ENCODE data around the gene TCEAL9.
"Not testable (repeated sequence)": the region's sequence is repeated elsewhere in the genome, so short reads cannot be mapped to it uniquely, and the experiment has no call there.

The TCEAL9 gene

GRCh38 chrX:103356130-103356798 is at the start of gene TCEAL9:
TCEAL9 (plus strand) TSS chrX:103356506; CDS start chrX:103357685, 1,179 bp downstream.
- H3K27ac Mint-ChIP-seq = peak within 1 kb of the TSS; percentile 82
- DNase-seq (peak; percentile 8), ATAC-seq (no peak)
- H3K4me3 Mint-ChIP-seq = peak within 1 kb of the TSS; percentile 89
- no peaks in the 10 kb centered on the region for H3K36me3 Mint-ChIP-seq (ENCODE audit: low read depth)
- H3K4me1 Mint-ChIP-seq = peaks cover 12% of the 10 kb centered on the region
- H3K9me3 Mint-ChIP-seq = no peaks in the 10 kb centered on the region
- no peaks in the 10 kb centered on the region for H3K27me3 Mint-ChIP-seq

GRCh38 chrX:103309860-103310554 is 46.3 kb upstream of the TCEAL9 start:
- H3K4me3 Mint-ChIP-seq = peak overlapping the region; percentile 49
- DNase-seq = peak; percentile 2

GRCh38 chrX:103310555-103311398 is 45.5 kb upstream of the TCEAL9 start, which contains the start of gene BEX2:
BEX2 (minus strand) TSS chrX:103310990; CDS start chrX:103309976, 1,014 bp downstream.
- DNase-seq (peak; percentile 79), ATAC-seq (peak; percentile 98)
- H3K4me1 Mint-ChIP-seq = peaks cover 9% of the 10 kb centered on the region
- peak within 1 kb of the TSS; percentile 69 for H3K27ac Mint-ChIP-seq
- peak within 1 kb of the TSS; percentile 75 for H3K4me3 Mint-ChIP-seq
- H3K27me3 Mint-ChIP-seq = no peaks in the 10 kb centered on the region
- H3K36me3 Mint-ChIP-seq (ENCODE audit: low read depth) = no peaks in the 10 kb centered on the region
- peaks cover 4% of the 10 kb centered on the region for H3K9me3 Mint-ChIP-seq

More at GRCh38 chrX:103309860-103310554, 46.3 kb upstream of the TCEAL9 start:
- Mint-ChIP-seq H3K4me1 (peaks cover 11% of the 10 kb centered on the region), H3K27ac (no peak overlapping the region), H3K27me3 (no peaks in the 10 kb centered on the region), H3K36me3 (ENCODE audit: low read depth) (no peaks in the 10 kb centered on the region), H3K9me3 (peaks cover 5% of the 10 kb centered on the region)
- ATAC-seq = no peak

- ATAC-seq = no peak
- DNase-seq = no peak
- peak overlapping the region; percentile 69 for H3K27ac Mint-ChIP-seq
- no peaks in the 10 kb centered on the region for H3K36me3 Mint-ChIP-seq (ENCODE audit: low read depth)
- peaks cover 9% of the 10 kb centered on the region for H3K4me1 Mint-ChIP-seq
- no peaks in the 10 kb centered on the region for H3K9me3 Mint-ChIP-seq
- no peaks in the 10 kb centered on the region for H3K27me3 Mint-ChIP-seq
- peak overlapping the region; percentile 75 for H3K4me3 Mint-ChIP-seq
Measured at GRCh38 chrX:103311399-103311780, 44.9 kb upstream of the TCEAL9 start.

GRCh38 chrX:103329991-103330390 is 26.3 kb upstream of the TCEAL9 start, which contains the start of gene TCEAL7:
TCEAL7 (plus strand) TSS chrX:103330239; CDS start chrX:103331404, 1,165 bp downstream.
- DNase-seq = no peak
- Mint-ChIP-seq H3K27me3 (peaks cover 14% of the 10 kb centered on the region), H3K4me1 (no peaks in the 10 kb centered on the region), H3K36me3 (ENCODE audit: low read depth) (no peaks in the 10 kb centered on the region), H3K4me3 (no peak within 1 kb of the TSS), H3K27ac (no peak within 1 kb of the TSS), H3K9me3 (no peaks in the 10 kb centered on the region)
- no peak for ATAC-seq

- Mint-ChIP-seq H3K4me1 (no peaks in the 10 kb centered on the region), H3K27ac (no peak overlapping the region), H3K36me3 (ENCODE audit: low read depth) (no peaks in the 10 kb centered on the region), H3K4me3 (no peak overlapping the region), H3K9me3 (no peaks in the 10 kb centered on the region), H3K27me3 (peaks cover 14% of the 10 kb centered on the region)
- DNase-seq = no peak
- ATAC-seq = no peak
Measured at GRCh38 chrX:103330681-103331288, 25.5 kb upstream of the TCEAL9 start.

- Mint-ChIP-seq H3K4me1 (no peaks in the 10 kb centered on the region), H3K36me3 (ENCODE audit: low read depth) (no peaks in the 10 kb centered on the region), H3K27ac (no peak overlapping the region), H3K9me3 (no peaks in the 10 kb centered on the region), H3K4me3 (no peak overlapping the region), H3K27me3 (peaks cover 1% of the 10 kb centered on the region)
- ATAC-seq = no peak
- DNase-seq = no peak
Measured at GRCh38 chrX:103338663-103339062, 17.6 kb upstream of the TCEAL9 start.

- H3K9me3 Mint-ChIP-seq = no peaks in the 10 kb centered on the region
- DNase-seq = peak; percentile 33
- no peaks in the 10 kb centered on the region for H3K4me1 Mint-ChIP-seq
- no peak for ATAC-seq
- H3K27me3 Mint-ChIP-seq = peaks cover 1% of the 10 kb centered on the region
- no peak overlapping the region for H3K4me3 Mint-ChIP-seq
- H3K27ac Mint-ChIP-seq = no peak overlapping the region
- no peaks in the 10 kb centered on the region for H3K36me3 Mint-ChIP-seq (ENCODE audit: low read depth)
Measured at GRCh38 chrX:103343105-103343504, 13.2 kb upstream of the TCEAL9 start.

- no peaks in the 10 kb centered on the region for H3K4me1 Mint-ChIP-seq
- ATAC-seq (no peak), DNase-seq (no peak)
- H3K9me3 Mint-ChIP-seq = no peaks in the 10 kb centered on the region
- no peak overlapping the region for H3K27ac Mint-ChIP-seq
- H3K27me3 Mint-ChIP-seq = peaks cover 1% of the 10 kb centered on the region
- no peak overlapping the region for H3K4me3 Mint-ChIP-seq
- H3K36me3 Mint-ChIP-seq (ENCODE audit: low read depth) = no peaks in the 10 kb centered on the region
Measured at GRCh38 chrX:103344606-103345005, 11.7 kb upstream of the TCEAL9 start.

- Mint-ChIP-seq H3K27ac (no peak overlapping the region), H3K4me3 (no peak overlapping the region)
Measured at GRCh38 chrX:103347682-103348397, 8.5 kb upstream of the TCEAL9 start.

GRCh38 chrX:103356858-103357257 is 552 bp downstream of the TCEAL9 start:
- Mint-ChIP-seq H3K27me3 (no peaks in the 10 kb centered on the region), H3K4me3 (peak overlapping the region; percentile 89), H3K9me3 (no peaks in the 10 kb centered on the region), H3K4me1 (peaks cover 12% of the 10 kb centered on the region), H3K36me3 (ENCODE audit: low read depth) (no peaks in the 10 kb centered on the region), H3K27ac (peak overlapping the region; percentile 82)
- DNase-seq = peak; percentile 2
- no peak for ATAC-seq

More at GRCh38 chrX:103347682-103348397, 8.5 kb upstream of the TCEAL9 start:
- no peaks in the 10 kb centered on the region for H3K36me3 Mint-ChIP-seq (ENCODE audit: low read depth)
- DNase-seq (no peak), ATAC-seq (no peak)
- no peaks in the 10 kb centered on the region for H3K9me3 Mint-ChIP-seq
- no peaks in the 10 kb centered on the region for H3K27me3 Mint-ChIP-seq
- H3K4me1 Mint-ChIP-seq = no peaks in the 10 kb centered on the region

- DNase-seq (no peak), ATAC-seq (no peak)
- H3K27me3 Mint-ChIP-seq = no peaks in the 10 kb centered on the region
- H3K4me3 Mint-ChIP-seq = no peak overlapping the region
- H3K4me1 Mint-ChIP-seq = peaks cover 12% of the 10 kb centered on the region
- H3K27ac Mint-ChIP-seq = no peak overlapping the region
- H3K9me3 Mint-ChIP-seq = no peaks in the 10 kb centered on the region
- H3K36me3 Mint-ChIP-seq (ENCODE audit: low read depth) = no peaks in the 10 kb centered on the region
Measured at GRCh38 chrX:103357871-103358270, 1.6 kb downstream of the TCEAL9 start.

- not testable (repeated sequence) for H3K9me3 Mint-ChIP-seq
Measured at GRCh38 chrX:103359605-103360004, 3.3 kb downstream of the TCEAL9 start.

More at GRCh38 chrX:103359605-103360004, 3.3 kb downstream of the TCEAL9 start:
- not testable (repeated sequence) for H3K4me3 Mint-ChIP-seq; H3K27ac Mint-ChIP-seq; H3K36me3 Mint-ChIP-seq (ENCODE audit: low read depth); ATAC-seq; H3K27me3 Mint-ChIP-seq; DNase-seq
- H3K4me1 Mint-ChIP-seq = peaks cover 12% of the 10 kb centered on the region
